ENCODE data around the gene KIAA0232.
"Not testable (repeated sequence)": the region's sequence is repeated elsewhere in the genome, so short reads cannot be mapped to it uniquely, and the experiment has no call there.

KIAA0232 gene

GRCh38 chr4:6781113-6781512 is 1.4 kb upstream of the KIAA0232 start:
- Histone ChIP-seq H3K4me3 (ENCODE audit: low read length) (no peak overlapping the region), H3K9me3 (ENCODE audit: control insufficient read depth, low read depth, low read length) (no peaks in the 10 kb centered on the region), H3K4me1 (ENCODE audit: control insufficient read depth, low read depth, low read length) (peaks cover 34% of the 10 kb centered on the region), H3K9ac (ENCODE audit: low read length) (no peak overlapping the region), H3K27me3 (ENCODE audit: control insufficient read depth, insufficient read depth, low read length) (peaks cover 12% of the 10 kb centered on the region), H3K27ac (ENCODE audit: low read length) (no peak overlapping the region), H3K36me3 (ENCODE audit: control insufficient read depth, low read depth, low read length) (no peaks in the 10 kb centered on the region)

- Histone ChIP-seq H3K9me3 (ENCODE audit: control insufficient read depth, low read depth, low read length) (no peaks in the 10 kb centered on the region), H3K27ac (ENCODE audit: low read length) (no peak overlapping the region), H3K9ac (ENCODE audit: low read length) (peak overlapping the region; percentile 33), H3K27me3 (ENCODE audit: control insufficient read depth, insufficient read depth, low read length) (peaks cover 12% of the 10 kb centered on the region), H3K36me3 (ENCODE audit: control insufficient read depth, low read depth, low read length) (no peaks in the 10 kb centered on the region), H3K4me3 (ENCODE audit: low read length) (peak overlapping the region; percentile 54), H3K4me1 (ENCODE audit: control insufficient read depth, low read depth, low read length) (peaks cover 34% of the 10 kb centered on the region)
Observed at GRCh38 chr4:6781561-6781960, 966 bp upstream of the KIAA0232 start.

- Histone ChIP-seq H3K36me3 (ENCODE audit: control insufficient read depth, low read depth, low read length) (peaks cover 7% of the 10 kb centered on the region), H3K4me1 (ENCODE audit: control insufficient read depth, low read depth, low read length) (peaks cover 34% of the 10 kb centered on the region), H3K27me3 (ENCODE audit: control insufficient read depth, insufficient read depth, low read length) (peaks cover 12% of the 10 kb centered on the region), H3K27ac (ENCODE audit: low read length) (no peak overlapping the region), H3K9me3 (ENCODE audit: control insufficient read depth, low read depth, low read length) (no peaks in the 10 kb centered on the region), H3K9ac (ENCODE audit: low read length) (peak overlapping the region; percentile 88), H3K4me3 (ENCODE audit: low read length) (peak overlapping the region; percentile 86)
Observed at GRCh38 chr4:6782846-6783110, 251 bp downstream of the KIAA0232 start.

- Histone ChIP-seq H3K4me1 (ENCODE audit: control insufficient read depth, low read depth, low read length) (peaks cover 34% of the 10 kb centered on the region), H3K4me3 (ENCODE audit: low read length) (peak overlapping the region; percentile 86), H3K36me3 (ENCODE audit: control insufficient read depth, low read depth, low read length) (peaks cover 8% of the 10 kb centered on the region)
Observed at GRCh38 chr4:6783111-6783981, 819 bp downstream of the KIAA0232 start.

GRCh38 chr4:6785572-6785925 is 3.0 kb downstream of the KIAA0232 start:
- H3K9ac ChIP-seq (ENCODE audit: low read length) = no peak overlapping the region

More at GRCh38 chr4:6783111-6783981, 819 bp downstream of the KIAA0232 start:
- H3K27me3 ChIP-seq (ENCODE audit: control insufficient read depth, insufficient read depth, low read length) = peaks cover 12% of the 10 kb centered on the region
- H3K27ac ChIP-seq (ENCODE audit: low read length) = no peak overlapping the region
- H3K9me3 ChIP-seq (ENCODE audit: control insufficient read depth, low read depth, low read length) = no peaks in the 10 kb centered on the region
- H3K9ac ChIP-seq (ENCODE audit: low read length) = peak overlapping the region; percentile 88

GRCh38 chr4:6788123-6788522 is 5.6 kb downstream of the KIAA0232 start:
- H3K9me3 ChIP-seq (ENCODE audit: control insufficient read depth, low read depth, low read length) = no peaks in the 10 kb centered on the region
- no peak overlapping the region for H3K4me3 ChIP-seq (ENCODE audit: low read length)
- no peak overlapping the region for H3K9ac ChIP-seq (ENCODE audit: low read length)
- H3K4me1 ChIP-seq (ENCODE audit: control insufficient read depth, low read depth, low read length) = peaks cover 15% of the 10 kb centered on the region
- no peaks in the 10 kb centered on the region for H3K27me3 ChIP-seq (ENCODE audit: control insufficient read depth, insufficient read depth, low read length)
- peaks cover 8% of the 10 kb centered on the region for H3K36me3 ChIP-seq (ENCODE audit: control insufficient read depth, low read depth, low read length)
- no peak overlapping the region for H3K27ac ChIP-seq (ENCODE audit: low read length)

More at GRCh38 chr4:6785572-6785925, 3.0 kb downstream of the KIAA0232 start:
- Histone ChIP-seq H3K36me3 (ENCODE audit: control insufficient read depth, low read depth, low read length) (peaks cover 8% of the 10 kb centered on the region), H3K27ac (ENCODE audit: low read length) (no peak overlapping the region), H3K4me1 (ENCODE audit: control insufficient read depth, low read depth, low read length) (peaks cover 20% of the 10 kb centered on the region), H3K4me3 (ENCODE audit: low read length) (no peak overlapping the region), H3K9me3 (ENCODE audit: control insufficient read depth, low read depth, low read length) (no peaks in the 10 kb centered on the region), H3K27me3 (ENCODE audit: control insufficient read depth, insufficient read depth, low read length) (peaks cover 12% of the 10 kb centered on the region)

- H3K4me1 ChIP-seq (ENCODE audit: control insufficient read depth, low read depth, low read length); H3K9ac ChIP-seq (ENCODE audit: low read length); H3K4me3 ChIP-seq (ENCODE audit: low read length); H3K9me3 ChIP-seq (ENCODE audit: control insufficient read depth, low read depth, low read length); H3K27me3 ChIP-seq (ENCODE audit: control insufficient read depth, insufficient read depth, low read length); H3K27ac ChIP-seq (ENCODE audit: low read length); H3K36me3 ChIP-seq (ENCODE audit: control insufficient read depth, low read depth, low read length): not testable (repeated sequence)
Observed at GRCh38 chr4:6791245-6791644, 8.7 kb downstream of the KIAA0232 start.

GRCh38 chr4:6791796-6792195 is 9.3 kb downstream of the KIAA0232 start:
- H3K4me3 ChIP-seq (ENCODE audit: low read length); H3K9ac ChIP-seq (ENCODE audit: low read length); H3K9me3 ChIP-seq (ENCODE audit: control insufficient read depth, low read depth, low read length); H3K27ac ChIP-seq (ENCODE audit: low read length); H3K36me3 ChIP-seq (ENCODE audit: control insufficient read depth, low read depth, low read length); H3K27me3 ChIP-seq (ENCODE audit: control insufficient read depth, insufficient read depth, low read length); H3K4me1 ChIP-seq (ENCODE audit: control insufficient read depth, low read depth, low read length): not testable (repeated sequence)

- Histone ChIP-seq H3K27me3 (ENCODE audit: control insufficient read depth, insufficient read depth, low read length) (no peaks in the 10 kb centered on the region), H3K36me3 (ENCODE audit: control insufficient read depth, low read depth, low read length) (no peaks in the 10 kb centered on the region), H3K4me1 (ENCODE audit: control insufficient read depth, low read depth, low read length) (no peaks in the 10 kb centered on the region), H3K9ac (ENCODE audit: low read length) (no peak overlapping the region), H3K4me3 (ENCODE audit: low read length) (no peak overlapping the region), H3K27ac (ENCODE audit: low read length) (no peak overlapping the region), H3K9me3 (ENCODE audit: control insufficient read depth, low read depth, low read length) (no peaks in the 10 kb centered on the region)
Observed at GRCh38 chr4:6794189-6794588, 11.7 kb downstream of the KIAA0232 start.

GRCh38 chr4:6795821-6796220 is 13.3 kb downstream of the KIAA0232 start:
- H3K27me3 ChIP-seq (ENCODE audit: control insufficient read depth, insufficient read depth, low read length) = no peaks in the 10 kb centered on the region
- H3K4me3 ChIP-seq (ENCODE audit: low read length) = no peak overlapping the region
- no peaks in the 10 kb centered on the region for H3K36me3 ChIP-seq (ENCODE audit: control insufficient read depth, low read depth, low read length)
- no peaks in the 10 kb centered on the region for H3K4me1 ChIP-seq (ENCODE audit: control insufficient read depth, low read depth, low read length)
- H3K27ac ChIP-seq (ENCODE audit: low read length) = no peak overlapping the region
- H3K9me3 ChIP-seq (ENCODE audit: control insufficient read depth, low read depth, low read length) = no peaks in the 10 kb centered on the region
- no peak overlapping the region for H3K9ac ChIP-seq (ENCODE audit: low read length)

- not testable (repeated sequence) for H3K36me3 ChIP-seq (ENCODE audit: control insufficient read depth, low read depth, low read length); H3K27me3 ChIP-seq (ENCODE audit: control insufficient read depth, insufficient read depth, low read length); H3K9me3 ChIP-seq (ENCODE audit: control insufficient read depth, low read depth, low read length); H3K4me1 ChIP-seq (ENCODE audit: control insufficient read depth, low read depth, low read length); H3K9ac ChIP-seq (ENCODE audit: low read length); H3K4me3 ChIP-seq (ENCODE audit: low read length); H3K27ac ChIP-seq (ENCODE audit: low read length)
Observed at GRCh38 chr4:6797368-6797767, 14.8 kb downstream of the KIAA0232 start.

- no peaks in the 10 kb centered on the region for H3K4me1 ChIP-seq (ENCODE audit: control insufficient read depth, low read depth, low read length)
- H3K27ac ChIP-seq (ENCODE audit: low read length) = no peak overlapping the region
- no peak overlapping the region for H3K9ac ChIP-seq (ENCODE audit: low read length)
- no peak overlapping the region for H3K4me3 ChIP-seq (ENCODE audit: low read length)
- H3K36me3 ChIP-seq (ENCODE audit: control insufficient read depth, low read depth, low read length) = no peaks in the 10 kb centered on the region
- no peaks in the 10 kb centered on the region for H3K9me3 ChIP-seq (ENCODE audit: control insufficient read depth, low read depth, low read length)
- H3K27me3 ChIP-seq (ENCODE audit: control insufficient read depth, insufficient read depth, low read length) = no peaks in the 10 kb centered on the region
Observed at GRCh38 chr4:6799091-6799490, 16.6 kb downstream of the KIAA0232 start.
